Hindlimb muscle (tissue), 1 donor: Measurements from ENCODE around the gene DOP1A. TPM values are rescaled to one million over a fixed set of nuclear protein-coding genes. Genes with fewer than 3 reads are reported as not detected.

Source experiments
- DNase-seq: peaks from one replicate; pipeline ENCODE4 v3.0.0-alpha.2; 2013
- polyA plus RNA-seq: library from polyadenylated mRNA; unstranded; fragments of 120-200 nt; gene quantifications from one replicate; pipeline ENCODE4 v1.2.1, GENCODE V29; 2013; ENCODE audit not compliant: insufficient read length

The DOP1A gene, protein sequence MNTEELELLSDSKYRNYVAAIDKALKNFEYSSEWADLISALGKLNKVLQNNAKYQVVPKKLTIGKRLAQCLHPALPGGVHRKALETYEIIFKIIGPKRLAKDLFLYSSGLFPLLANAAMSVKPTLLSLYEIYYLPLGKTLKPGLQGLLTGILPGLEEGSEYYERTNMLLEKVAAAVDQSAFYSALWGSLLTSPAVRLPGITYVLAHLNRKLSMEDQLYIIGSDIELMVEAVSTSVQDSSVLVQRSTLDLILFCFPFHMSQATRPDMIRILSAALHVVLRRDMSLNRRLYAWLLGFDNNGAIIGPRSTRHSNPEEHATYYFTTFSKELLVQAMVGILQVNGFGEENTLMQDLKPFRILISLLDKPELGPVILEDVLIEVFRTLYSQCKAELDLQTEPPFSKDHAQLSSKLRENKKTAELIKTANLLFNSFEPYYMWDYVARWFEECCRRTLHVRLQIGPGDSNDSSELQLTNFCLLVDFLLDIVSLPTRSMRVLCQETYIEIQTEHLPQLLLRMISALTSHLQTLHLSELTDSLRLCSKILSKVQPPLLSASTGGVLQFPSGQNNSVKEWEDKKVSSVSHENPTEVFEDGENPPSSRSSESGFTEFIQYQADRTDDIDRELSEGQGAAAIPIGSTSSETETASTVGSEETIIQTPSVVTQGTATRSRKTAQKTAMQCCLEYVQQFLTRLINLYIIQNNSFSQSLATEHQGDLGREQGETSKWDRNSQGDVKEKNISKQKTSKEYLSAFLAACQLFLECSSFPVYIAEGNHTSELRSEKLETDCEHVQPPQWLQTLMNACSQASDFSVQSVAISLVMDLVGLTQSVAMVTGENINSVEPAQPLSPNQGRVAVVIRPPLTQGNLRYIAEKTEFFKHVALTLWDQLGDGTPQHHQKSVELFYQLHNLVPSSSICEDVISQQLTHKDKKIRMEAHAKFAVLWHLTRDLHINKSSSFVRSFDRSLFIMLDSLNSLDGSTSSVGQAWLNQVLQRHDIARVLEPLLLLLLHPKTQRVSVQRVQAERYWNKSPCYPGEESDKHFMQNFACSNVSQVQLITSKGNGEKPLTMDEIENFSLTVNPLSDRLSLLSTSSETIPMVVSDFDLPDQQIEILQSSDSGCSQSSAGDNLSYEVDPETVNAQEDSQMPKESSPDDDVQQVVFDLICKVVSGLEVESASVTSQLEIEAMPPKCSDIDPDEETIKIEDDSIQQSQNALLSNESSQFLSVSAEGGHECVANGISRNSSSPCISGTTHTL (N-terminal part only)
- 13.8 TPM for polyA plus RNA-seq

GRCh38 chr6:83067448-83068439 lies at the start of gene DOP1A:
Gene DOP1A, plus strand, starts transcription at chr6:83067671. Its CDS starts 29,307 bp downstream, at chr6:83096978.
- peak; percentile 96 for DNase-seq

GRCh38 chr6:83019741-83020140 lies 47.7 kb upstream of the DOP1A start:
- DNase-seq: no peak

- no peak for DNase-seq
These were observed 35.8 kb upstream of the DOP1A start for GRCh38 chr6:83031689-83032088.

- DNase-seq: no peak
These were observed 29.2 kb upstream of the DOP1A start for GRCh38 chr6:83038246-83038645.

GRCh38 chr6:83042467-83043053 lies 24.9 kb upstream of the DOP1A start:
- no peak for DNase-seq

DNA sequence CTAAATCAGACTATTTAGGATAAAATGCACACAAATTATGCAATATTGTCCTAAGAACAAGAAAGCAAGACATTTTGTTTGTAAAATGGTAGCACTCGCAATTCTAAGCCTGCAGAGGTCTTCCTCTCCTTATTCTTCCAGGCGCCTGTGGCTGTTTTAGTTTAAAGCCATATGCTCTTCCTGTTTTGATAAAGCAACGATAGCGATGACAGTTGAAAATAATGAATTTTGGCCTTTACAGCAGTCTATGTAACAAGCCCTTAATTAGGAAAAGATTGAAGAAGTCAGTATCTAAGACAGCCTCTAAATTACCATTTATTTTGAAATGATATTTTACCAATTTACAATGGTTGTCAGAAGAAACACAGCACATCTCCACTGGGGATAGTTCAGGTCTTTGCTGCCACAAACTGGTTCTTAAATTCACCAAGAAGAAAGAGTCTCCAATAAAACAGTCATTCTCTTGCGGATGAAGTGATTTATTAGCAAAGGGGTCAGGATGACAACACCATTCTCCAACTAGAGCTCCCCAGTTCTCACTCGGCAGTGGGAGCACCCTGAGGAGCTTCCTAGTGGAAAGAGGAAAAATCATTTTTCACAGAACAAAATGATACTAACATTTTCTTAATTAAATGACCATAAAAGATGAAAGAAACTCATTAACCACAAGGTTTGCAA lies 23.2 kb upstream of the DOP1A start:
- DNase-seq: no peak

DNA sequence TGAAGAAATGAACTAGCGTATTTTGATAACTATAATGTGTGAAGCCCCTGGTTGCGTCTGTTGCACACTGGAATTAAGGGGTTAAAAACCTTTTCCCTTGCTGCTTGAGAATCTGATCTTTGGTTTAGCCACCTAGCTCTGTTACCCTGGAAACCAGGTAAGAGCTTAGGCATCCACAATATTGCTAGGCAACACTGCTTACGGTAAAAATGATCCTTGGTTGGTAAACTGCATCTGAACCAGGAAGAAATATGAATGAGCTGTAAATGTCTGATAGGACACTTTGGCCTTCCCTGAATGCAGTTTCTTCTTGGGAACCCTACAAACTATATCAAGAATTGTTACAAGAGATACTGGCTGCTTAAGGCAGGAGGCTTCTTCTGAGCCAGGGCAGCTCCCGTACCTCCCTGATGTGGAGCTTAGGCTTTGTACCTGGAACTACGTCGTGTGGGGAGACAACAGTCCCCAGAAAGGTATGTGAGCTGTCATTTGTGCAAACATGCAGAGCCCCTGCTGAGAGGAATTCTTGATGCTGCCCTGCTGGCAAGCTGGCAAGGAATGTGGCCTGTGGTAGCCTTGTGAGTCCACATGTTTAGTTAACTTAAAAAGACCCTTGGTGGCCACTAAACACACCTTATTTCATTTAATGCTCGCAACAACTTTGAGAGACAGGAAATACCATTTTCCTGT lies 20.3 kb upstream of the DOP1A start:
- DNase-seq: no peak

GRCh38 chr6:83051377-83052172 lies 15.9 kb upstream of the DOP1A start:
- no peak for DNase-seq

DNA sequence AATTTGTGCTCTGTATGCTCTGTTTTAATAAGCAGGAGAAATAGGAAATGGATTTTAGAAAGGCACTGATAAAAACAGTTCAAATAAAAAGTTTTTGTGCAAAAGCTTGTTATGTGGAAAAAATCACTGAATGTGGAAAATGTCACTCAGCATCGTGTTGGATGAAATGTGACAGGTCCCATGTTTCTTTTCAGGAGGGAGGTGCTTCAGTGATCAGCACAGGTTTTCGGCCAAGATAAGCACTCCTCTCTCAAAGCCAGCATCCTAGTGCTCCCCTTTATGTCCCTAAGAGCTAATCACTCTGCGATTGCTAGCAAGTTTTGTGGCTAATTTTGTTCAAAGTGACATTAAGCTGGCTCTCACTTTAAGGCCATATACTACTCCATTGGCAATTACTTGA lies 13.8 kb upstream of the DOP1A start:
- DNase-seq: no peak

- peak; percentile 54 for DNase-seq
These were observed 12.0 kb upstream of the DOP1A start for GRCh38 chr6:83055366-83055964.

DNA sequence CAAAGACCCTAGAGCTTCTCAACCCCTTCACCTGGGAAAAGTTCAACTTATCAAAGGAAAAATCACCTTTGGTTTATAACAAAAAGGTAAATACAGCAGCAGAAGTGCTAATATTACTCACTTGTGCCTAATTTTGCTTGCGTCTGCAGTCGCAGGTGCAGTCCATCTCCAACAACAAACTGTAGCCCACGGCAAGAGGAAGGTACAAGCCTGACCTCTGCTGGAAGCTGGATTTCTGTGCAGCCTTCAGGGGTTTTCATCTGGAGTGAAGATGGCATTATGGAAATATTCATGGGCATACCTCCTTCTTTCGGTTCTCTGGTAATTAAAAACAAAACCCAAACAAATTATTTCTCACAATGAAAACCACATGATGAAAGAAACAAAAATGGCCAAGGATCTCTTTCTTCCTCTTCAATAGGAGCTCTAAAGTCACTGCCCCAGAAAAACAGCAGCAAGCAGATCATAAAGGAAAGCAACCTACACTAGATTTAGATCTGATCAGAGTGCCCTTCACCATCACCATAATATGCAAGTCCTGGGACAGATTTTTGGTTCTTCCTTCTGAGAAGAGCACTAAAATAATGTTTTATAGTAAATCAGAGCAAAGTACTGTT lies 9.7 kb upstream of the DOP1A start:
- DNase-seq: peak; percentile 38

DNA sequence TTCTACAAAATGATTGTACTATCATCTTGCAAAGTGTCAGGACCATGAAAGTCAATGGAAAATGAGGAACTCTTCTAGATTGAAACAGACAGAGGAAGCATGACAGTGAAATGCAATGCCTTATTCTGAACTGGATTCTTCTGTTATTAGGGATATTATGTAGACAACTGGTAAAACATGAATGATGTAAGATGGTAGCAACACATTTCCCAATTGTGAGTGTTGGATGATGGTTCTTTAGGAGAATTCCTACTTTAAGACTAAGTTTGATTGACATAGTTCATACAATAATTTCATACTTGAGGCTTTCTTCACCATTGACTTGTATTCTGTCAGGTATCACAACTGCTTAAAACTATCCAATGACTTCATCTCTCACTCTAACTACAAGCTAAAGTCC lies 6.3 kb upstream of the DOP1A start:
- DNase-seq: no peak

- DNase-seq: no peak
These were observed 5.2 kb upstream of the DOP1A start for GRCh38 chr6:83062225-83062624.

GRCh38 chr6:83065511-83066192 lies 1.8 kb upstream of the DOP1A start, which contains the start of gene UBE3D:
Gene UBE3D, minus strand, starts transcription at chr6:83065841. Its CDS starts 123 bp downstream, at chr6:83065718.
- peak; percentile 87 for DNase-seq

DNA sequence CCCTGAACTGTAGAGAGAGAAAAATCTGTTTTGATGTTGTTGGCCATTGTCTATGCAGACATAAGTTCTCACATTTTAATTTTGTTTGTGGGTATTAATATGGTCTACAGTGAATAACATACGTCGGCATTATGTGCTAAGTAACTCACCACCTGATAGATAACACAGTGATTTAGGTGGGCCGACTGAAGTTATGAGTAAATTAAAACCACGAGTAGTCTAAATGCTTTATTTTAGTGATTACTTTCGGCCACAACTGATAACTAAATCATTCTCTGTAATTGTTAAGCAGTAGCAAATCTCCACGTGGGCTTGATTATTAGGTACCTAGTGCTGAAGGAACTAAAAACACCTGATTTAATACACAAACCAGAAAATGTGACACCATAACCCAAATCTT lies 1.1 kb downstream of the DOP1A start:
- no peak for DNase-seq

DNA sequence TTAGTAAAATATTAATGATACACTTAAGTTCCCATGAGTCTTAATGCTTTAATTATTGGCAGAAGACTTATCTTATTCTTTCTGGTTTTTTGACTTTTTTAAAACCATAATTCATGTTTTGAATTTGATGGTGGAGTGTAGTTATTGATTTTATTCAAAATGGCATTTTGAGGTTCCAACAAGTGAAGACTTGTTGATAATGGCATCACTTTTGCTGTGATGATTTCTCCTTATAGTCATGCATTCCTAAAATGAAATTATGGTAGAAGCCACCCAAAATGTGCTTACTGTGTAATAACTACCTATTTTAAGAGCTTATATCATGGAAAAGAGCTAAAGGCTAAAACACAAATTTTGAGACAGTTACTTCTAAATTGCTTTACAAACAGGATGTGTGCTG lies 2.2 kb downstream of the DOP1A start:
- DNase-seq: no peak

DNA sequence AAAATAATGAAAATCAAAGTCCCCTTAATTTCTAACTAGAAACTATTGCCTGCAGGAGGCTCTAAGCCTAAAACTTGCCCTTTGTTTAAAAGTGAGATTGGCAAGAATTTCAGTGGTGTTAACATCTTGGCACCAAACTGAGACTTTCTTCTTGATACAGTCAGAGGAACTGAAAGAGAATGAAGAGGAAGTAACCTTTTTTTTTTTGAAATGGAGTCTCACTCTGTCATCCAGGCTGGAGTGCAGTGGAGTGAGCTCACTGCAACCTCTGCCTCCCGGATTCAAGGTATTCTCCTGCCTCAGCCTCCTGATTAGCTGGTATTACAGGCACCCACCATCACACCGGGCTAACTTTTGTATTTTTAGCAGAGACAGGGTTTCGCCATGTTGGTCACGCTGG lies 3.6 kb downstream of the DOP1A start:
- DNase-seq: no peak
